NCI-H82 treated with DMSO at 0.1 percent for 48 hours (cell line): Measurements from ENCODE around the gene ZMYM4.
"Not testable (repeated sequence)": the region's sequence is repeated elsewhere in the genome, so short reads cannot be mapped to it uniquely, and the experiment has no call there.

ENCODE experiments used
- DNase-seq: peaks from one replicate; lab custom pipeline; 2025; ENCODE audit not compliant: unreplicated experiment; lab: John Stamatoyannopoulos, UW

ZMYM4 gene

GRCh38 chr1:35449334-35450008, 181.0 kb downstream of the ZMYM4 start:
- DNase-seq = peak; percentile 5

DNA sequence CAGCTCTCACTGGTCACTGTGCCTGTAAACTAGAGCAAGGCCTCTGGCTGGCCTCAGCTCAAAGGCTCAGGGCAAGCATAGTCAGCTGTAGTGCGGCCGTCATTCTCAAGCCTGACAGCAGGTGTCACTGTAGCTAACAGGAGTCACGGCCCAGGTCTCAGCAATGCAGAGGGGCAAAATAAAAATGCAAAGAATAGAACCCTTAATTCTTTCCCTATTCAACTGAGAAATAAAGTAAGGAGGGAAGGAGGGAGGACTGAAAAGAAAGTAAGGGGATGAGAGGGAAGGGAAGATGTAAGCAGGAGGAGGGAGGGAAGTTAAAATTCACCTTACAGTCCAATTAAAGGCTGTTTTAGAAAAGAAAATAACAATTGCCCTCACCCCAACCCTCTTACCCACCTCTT, 182.6 kb downstream of the ZMYM4 start:
- peak; percentile 39 for DNase-seq

DNA sequence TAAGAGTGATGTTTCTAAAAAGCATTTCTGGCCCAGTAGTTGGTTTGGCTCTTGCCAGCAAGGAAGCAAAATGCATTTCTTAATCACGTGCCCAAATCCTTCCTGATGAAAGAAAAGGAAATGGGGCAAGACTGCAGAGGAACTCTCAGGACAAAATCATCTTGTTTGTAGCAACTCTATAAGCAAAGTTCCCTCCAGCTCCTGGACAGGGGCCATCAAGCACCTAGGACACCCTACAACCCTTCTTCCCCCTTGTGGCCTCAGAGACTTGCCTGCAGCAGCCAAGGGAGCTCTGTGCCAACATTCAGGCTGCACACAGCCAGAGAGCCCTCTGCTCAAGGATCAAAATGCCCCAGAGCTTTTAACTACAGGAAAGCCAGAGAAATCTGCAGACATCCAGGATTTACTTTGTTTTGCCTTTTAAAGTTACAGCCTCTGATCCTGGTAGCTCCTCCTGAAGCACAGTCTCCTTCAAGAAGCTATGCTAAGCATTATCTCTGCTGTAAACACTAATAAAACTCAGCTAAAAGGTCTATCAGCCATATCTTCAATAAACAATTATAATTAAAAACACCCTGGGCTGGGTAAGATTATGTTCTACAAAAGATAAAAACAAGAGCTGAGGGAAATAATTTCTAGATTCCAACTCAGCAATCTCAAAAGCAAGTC, 183.7 kb downstream of the ZMYM4 start:
- DNase-seq = no peak

DNA sequence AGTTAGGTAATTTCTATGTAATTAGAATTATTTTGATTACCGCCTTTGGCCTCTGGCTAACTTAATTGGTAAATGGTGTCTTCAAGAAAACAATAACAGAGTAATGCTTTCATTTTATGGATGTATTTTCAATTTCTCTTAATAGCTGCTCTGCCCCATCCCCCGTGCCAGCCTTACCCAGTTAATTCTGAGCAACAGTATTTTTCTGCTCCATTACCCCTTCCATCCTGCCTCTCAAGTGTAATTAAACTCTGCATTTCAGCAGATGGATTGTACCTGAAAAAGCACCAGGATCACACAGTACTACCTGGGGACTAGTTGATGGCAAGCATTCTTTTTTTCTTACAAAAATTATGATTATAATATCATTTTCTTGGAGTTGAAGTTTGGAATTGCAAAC, 184.5 kb downstream of the ZMYM4 start:
- no peak for DNase-seq

DNA sequence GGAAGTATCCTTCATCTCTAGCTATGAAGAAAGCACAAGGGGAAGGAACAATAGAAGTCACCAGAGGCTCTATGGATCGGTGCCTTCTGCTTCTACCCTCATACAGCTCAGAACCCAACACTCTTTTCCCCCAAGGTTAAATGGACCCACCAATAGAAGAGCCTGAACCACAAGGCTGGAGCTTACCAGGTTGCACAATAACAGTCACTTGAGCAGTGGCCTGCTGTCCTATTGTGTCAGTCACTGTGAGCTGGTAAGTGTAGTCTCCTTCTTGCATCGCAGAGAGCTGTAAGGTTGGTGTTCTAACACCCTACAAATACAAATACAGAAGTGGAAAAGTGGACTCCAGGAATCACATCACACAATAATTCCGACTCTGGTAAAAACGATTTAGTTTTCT, 185.7 kb downstream of the ZMYM4 start:
- no peak for DNase-seq

DNA sequence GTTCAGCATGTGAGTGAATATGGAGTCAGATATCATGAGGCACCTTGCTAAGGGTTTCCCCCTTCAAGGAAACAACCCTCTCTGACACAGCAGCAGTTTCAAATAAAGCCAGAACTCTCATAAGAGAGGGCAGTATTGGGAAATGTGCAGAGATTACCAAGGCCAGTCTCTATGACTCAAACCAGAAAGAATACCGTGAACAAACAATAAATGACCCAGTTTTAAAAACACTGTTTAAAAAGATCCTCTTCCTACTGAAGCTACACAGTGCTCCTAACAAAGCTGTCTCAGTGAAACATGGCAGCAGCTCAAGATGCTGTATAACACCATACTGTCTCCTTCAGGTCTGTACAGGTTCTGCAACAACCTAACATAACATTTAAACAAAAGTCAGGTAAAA, 186.1 kb downstream of the ZMYM4 start:
- no peak for DNase-seq

GRCh38 chr1:35460796-35461195, 192.3 kb downstream of the ZMYM4 start:
- no peak for DNase-seq

DNA sequence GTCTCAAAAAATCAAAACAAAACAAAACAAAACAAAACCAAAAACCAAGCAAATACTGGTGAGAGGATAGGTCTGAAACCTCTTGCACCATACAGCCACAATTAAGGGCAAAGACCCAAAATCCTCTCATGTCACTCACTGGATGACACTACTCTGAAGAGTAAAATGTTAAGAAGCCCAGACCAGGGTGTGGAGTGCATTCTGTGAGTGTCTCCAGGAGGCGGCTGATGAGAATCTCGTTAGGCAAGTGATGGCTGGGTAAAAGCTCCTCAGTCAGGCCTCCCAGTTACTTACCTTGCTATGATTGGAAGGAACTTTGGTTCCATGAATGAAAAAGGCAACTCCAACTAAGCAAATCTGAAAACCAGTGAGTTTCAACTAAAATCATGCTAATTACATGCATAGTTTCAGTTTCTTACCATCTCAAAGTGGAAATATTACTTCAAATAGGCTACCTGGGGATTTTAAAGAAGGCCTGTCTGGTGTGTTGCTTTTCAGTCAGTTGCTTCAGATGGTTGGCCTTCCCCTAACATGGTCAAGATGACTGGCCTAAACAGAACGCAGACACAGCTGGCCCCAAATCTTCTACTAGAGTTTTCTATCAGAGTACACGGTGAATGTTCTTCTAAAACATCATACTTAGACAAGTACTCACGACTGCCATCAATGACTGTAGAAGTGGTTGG, 193.6 kb downstream of the ZMYM4 start:
- DNase-seq = no peak

GRCh38 chr1:35463232-35463631, 194.7 kb downstream of the ZMYM4 start:
- DNase-seq = no peak

DNA sequence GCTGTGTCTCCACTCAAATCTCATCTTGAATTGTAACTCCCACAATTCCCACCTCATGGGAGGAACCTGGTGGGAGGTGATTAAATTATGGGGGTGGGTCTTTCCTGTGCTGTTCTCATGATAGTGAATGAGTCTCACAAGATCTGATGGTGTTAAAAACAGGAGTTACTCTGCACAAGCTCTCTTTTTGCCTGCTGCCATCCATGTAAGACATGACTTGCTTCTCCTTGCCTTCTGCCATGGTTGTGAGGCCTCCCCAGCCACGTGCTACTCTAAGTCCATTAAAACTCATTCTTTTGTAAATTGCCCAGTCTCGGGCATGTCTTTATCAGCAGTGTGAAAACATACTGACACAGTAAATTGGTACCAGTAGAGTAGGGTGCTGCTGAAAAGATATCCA, 195.2 kb downstream of the ZMYM4 start:
- not testable (repeated sequence) for DNase-seq

DNA sequence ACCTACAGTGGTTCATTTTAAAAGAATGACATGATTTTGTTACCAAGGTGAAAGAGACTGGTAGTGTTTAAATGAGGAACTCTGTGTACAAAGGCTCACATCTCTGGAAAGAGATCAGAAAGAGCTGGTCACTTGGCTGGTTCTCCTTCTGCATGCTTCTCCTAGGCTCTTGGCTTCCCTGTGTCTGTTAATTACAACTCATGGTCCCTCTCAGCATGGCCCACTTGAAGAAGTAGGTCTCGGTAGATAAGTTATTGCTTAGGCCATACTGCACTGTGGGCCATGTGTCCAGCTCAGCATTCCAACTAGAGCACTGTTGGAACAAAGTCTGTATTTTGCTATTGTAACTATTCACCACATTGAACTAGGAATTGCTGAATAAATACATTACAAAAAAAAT, 197.6 kb downstream of the ZMYM4 start:
- DNase-seq = no peak

GRCh38 chr1:35470977-35471613, 202.6 kb downstream of the ZMYM4 start:
- no peak for DNase-seq
